DMS53 (cell line): Measurements from ENCODE around the gene ST8SIA1.
A peak's percentile ranks its signal among the peaks of the same experiment; 100 is the strongest.

Experiments used
- DNase-seq: peaks from one replicate; lab custom pipeline; 2025; lab: John Stamatoyannopoulos, UW

The ST8SIA1 gene

DNA sequence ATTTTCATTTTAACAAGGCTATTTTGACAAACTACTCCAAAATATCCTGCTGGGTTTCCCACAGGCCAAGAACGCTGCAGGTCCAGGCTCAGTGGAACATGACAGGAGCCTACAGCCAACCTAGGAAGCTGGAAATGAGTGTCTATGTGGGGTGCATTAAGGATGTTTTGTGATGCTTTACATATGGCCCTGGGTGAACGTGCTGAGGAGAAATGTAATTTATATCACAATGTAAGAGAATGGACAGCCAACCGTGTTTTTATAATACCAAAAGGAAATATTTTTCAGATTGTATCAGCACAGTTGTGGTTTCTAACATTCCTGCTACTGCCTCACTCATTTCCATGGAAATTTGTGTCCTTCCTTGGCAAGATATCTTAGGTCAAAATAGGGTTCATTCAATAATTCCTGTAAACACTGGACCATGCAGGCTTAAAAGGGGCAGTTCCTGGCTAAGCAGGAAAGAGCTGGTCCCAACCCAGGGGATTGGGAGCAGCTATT lies 51.5 kb downstream of the ST8SIA1 start:
- no peak for DNase-seq

GRCh38 chr12:22282283-22282682 lies 52.2 kb downstream of the ST8SIA1 start:
- DNase-seq, result no peak

- DNase-seq, result no peak
These were observed 57.6 kb downstream of the ST8SIA1 start for GRCh38 chr12:22276867-22277266.

- DNase-seq, result no peak
These were observed 58.2 kb downstream of the ST8SIA1 start for GRCh38 chr12:22276313-22276712.

DNA sequence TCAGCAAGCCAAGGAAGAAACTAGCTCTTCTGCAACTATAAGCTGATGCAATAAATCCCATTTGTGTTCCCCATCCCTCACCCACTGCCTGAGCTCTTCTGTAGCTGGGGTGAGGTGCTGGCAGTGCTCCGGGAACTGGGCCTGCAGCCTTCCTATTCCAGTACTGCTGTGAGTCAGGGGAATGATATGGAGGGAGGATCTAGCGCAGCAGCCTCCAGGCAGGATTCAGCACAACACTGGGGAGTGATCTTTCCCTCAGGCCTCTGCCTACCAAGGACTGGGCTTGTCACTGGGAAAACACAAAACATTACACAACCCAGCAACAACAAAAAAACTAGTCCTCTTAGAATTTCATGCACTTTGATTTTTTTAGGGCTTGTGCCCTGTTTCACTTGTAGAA lies 58.7 kb downstream of the ST8SIA1 start:
- no peak for DNase-seq

DNA sequence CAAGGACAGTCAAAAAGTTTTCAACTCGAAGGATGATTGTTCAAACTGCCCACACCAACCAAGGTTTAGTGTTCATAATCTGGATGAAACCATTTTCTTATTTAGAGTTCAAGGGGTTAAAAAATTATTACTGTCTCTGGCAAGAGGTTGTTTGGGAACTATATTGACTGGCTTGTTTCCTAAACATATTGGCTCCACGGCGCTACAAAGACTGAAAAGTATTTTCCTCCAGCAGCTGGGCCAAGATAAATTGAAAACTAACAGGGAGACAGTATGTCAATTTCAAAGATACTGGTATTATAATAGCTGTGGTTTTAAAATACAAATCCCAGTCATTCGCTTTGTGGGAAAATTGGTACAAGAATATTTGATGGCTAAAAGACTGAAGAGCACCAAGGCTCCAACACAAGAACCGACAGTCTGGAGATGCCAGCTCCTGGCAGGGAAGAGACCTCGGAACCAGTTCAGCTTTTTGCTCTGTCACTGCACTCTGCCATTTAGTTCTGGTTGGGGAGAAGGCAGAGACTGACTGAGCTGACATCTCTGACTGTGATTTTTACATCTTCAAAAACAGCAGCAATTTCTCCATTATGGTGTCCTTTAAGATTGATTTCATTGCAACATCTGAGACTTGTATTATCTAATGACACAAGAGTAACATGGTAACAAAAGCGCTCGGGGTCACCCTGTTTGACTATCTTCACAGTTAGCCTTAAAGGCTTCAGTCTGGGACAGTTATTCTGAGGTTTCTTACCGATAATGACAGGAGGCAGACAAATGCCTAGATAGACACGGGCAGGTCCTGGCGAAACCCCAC lies 62.0 kb downstream of the ST8SIA1 start:
- DNase-seq, result no peak

GRCh38 chr12:22271023-22271422 lies 63.5 kb downstream of the ST8SIA1 start:
- DNase-seq, result no peak

DNA sequence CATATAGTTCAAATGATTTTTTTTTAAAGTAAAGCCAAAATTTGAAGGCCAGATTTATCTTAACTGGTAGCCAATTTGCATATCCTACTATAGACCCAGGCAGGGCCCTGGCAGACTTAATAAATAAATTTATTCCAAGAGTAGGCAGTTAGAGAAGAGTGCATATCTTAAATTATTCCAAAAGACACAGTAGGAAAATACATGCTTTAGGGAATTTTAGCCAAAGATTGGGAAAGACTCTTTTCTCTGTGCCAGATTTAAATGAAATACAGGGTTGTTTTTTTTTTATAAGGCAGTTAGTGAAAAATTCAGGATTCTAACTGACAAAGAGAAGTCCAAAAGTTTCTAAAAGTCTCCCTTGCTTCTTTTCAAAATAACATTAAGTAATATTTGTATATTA lies 65.5 kb downstream of the ST8SIA1 start:
- DNase-seq, result no peak

DNA sequence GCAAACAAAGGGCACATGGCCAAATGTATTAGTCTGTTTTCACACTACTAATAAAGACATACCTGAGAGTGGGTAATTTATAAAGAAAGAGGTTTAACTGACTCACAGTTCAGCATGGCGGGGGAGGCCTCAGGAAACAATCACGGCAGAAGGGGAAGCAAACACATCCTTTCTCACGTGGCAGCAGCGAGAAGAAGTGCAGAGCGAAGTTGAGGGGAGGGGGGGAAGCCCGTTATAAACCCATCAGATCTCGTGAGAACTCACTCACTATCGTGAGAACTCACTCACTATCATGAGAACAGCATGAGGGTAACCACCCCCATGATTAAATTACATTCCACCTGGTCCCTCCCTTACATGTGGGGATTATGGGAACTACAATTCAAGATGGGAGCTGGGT lies 66.1 kb downstream of the ST8SIA1 start:
- no peak for DNase-seq

- DNase-seq, result no peak
These were observed 68.4 kb downstream of the ST8SIA1 start for GRCh38 chr12:22266101-22266500.

DNA sequence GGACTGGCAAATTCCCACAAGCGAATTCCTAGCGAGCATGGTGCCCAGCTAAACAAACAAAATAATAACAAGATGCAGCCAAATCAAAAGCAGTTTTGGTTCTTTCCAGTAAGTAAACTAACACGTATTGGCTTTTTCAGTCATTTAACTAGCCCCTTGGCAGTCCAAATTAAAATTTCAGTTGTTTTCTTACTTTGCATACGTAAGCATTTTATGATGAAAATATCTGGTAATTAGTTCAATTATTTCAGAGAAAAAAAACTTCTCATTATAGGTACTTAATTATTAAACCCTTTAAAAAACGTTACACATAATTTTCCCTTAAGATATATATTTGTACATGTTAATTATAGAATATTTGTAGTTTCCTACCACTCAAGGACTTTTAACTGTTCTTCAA lies 70.1 kb downstream of the ST8SIA1 start:
- no peak for DNase-seq

- DNase-seq, result no peak
These were observed 72.2 kb downstream of the ST8SIA1 start for GRCh38 chr12:22262309-22262708.

DNA sequence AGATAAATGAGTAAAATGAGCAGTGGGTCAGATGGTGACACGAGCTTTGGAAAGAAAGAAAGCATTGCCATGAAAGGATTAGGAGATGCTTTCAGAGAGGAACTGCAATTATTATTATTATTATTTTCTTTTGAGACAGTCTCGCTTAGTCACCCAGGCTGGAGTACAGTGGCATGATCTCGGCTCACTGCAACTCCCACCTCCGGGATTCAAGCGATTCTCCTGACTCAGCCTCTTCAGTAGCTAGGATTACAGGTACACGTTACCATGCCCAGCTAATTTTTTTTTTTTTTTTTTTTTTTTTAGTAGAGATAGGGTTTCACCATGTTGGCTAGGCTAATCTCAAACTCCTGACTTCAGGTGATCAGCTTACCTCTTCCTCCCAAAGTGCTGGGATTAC lies 77.4 kb downstream of the ST8SIA1 start:
- DNase-seq, result no peak

- DNase-seq, result no peak
These were observed 77.9 kb downstream of the ST8SIA1 start for GRCh38 chr12:22256605-22257004.

GRCh38 chr12:22256041-22256441 lies 78.5 kb downstream of the ST8SIA1 start:
- no peak for DNase-seq

- DNase-seq, result peak; percentile 15
These were observed 79.4 kb downstream of the ST8SIA1 start for GRCh38 chr12:22255097-22255496.

DNA sequence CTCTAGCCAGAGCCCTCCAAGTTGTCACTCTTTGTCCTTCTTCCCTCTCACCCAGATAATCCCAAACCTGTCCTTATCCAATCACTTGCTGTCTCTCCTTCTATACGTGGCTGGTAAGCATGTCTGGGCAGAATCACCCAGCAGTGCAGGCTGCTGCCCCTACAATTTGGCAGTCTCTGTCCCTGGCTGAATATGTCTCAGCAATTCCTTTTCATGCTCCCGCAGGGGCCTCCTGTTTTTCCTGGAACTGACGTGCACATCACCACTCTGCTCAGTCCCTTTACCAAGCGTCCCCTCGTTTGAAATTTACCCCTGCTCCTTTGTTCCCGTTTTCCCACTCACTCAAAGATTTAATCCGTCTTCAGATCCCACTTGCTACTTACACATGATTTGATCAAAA lies 80.0 kb downstream of the ST8SIA1 start:
- DNase-seq, result no peak

- no peak for DNase-seq
These were observed 82.5 kb downstream of the ST8SIA1 start for GRCh38 chr12:22252057-22252456.

DNA sequence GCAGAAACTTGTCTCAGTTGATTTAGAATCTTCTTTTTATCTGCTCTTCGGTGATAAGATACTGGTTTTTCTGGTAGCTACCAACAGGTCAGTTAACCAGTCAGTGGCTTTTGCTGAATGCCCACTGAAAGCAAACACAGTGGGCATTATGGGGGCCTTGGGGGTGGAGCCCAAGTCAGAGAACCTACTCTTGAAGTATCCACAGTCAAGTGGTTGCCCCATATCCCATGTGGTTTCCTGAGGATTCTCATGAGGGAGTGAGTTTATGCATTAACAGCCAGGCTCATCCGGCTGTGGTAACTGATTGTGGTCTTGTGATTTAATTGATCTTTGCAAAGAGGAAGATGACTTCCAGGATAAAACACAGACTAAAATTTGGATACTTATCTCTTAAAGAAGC lies 83.7 kb downstream of the ST8SIA1 start:
- DNase-seq, result no peak

DNA sequence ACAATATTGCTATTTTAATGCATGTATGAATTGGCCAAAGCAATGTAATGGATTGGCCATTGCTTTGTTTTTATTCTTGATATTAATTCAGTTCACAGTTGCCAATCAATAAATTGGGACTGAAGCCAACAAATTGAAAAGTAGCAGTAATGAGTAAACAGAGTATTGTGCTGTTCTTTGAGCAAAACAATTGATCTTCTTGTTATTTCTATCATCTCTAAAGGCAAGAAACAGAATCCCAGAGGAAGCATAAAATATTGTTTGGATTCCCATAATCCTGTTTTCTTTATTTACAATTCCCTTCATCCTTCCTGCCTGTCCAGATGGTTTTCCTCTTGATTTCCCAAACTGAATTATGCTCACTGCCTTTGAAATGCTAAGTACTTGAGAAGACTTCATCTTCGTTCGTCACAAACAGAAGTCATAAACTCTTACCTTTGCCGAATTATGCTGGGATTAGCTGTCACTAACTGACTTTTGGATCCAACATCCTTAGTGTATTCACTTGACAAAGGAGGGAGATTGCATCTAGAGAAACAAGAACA lies 85.9 kb downstream of the ST8SIA1 start:
- no peak for DNase-seq

GRCh38 chr12:22248121-22248520 lies 86.4 kb downstream of the ST8SIA1 start:
- DNase-seq, result no peak

DNA sequence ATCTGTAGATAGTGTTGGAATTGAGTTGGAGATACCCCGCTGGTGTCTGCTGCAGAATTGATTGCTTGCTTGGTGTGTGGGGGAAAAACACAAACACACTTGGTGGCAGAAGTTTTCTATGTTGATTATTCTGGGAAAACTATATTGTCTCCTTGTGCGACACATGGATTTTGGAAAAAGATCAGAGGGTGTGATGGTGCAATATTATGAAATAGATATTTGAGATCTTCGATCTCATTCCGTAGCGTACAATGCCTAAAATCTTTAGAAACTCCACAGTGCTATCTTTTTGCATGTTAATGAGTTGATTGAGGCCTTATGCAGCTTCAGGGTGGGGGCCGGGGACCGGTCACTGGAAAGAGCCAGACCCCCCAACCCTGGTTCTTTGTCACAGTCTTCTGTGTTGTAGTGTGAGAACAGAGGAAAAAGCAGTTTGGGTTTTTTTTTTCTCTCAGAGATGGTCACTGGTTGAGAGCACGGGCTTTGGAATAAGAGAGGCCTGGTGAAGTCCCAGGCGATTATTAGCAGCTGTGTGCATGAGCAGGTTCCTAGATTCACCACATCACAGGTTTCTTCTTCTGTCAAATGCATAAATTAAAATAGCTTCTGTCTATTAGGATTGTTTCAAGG lies 88.2 kb downstream of the ST8SIA1 start:
- no peak for DNase-seq

DNA sequence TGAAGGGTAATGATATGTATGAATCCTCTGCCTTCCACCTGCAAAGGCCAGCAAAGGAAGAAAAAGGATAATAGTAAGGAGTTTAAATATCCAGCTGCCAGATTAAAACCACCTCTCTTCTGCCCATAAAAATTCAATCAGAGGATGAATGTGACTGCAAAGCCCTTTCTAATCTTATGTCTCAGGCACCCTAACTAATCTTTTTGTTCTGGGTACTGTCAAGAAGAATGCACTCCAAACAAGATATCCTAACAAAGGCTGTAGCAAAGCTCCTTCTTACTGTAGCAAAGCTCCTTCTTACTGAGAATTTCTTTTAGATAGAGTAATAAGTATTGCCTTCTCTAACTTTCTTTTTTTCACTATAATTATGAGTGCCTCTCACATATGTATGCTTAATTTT lies 91.8 kb downstream of the ST8SIA1 start:
- no peak for DNase-seq
